GM13977 (cell line): ENCODE data around the gene CIT.
"Not testable (repeated sequence)": the region's sequence is repeated elsewhere in the genome, so short reads cannot be mapped to it uniquely, and the experiment has no call there.

Experiments
- DNase-seq: peaks from one replicate; pipeline ENCODE4 v3.0.0; 2012; ENCODE audit warnings: low spot score
- CTCF ChIP-seq: IDR thresholded peaks from 2 replicates; pipeline ENCODE4 v1.5.1; 2012; ENCODE audit warnings: mild to moderate bottlenecking, control low read depth; ENCODE audit not compliant: insufficient read depth; ENCODE audit errors: extremely low read depth, missing control alignments
- in situ Hi-C: fragments of 300-500 bp; cut with MboI; formaldehyde crosslinking; loops from one replicate; pipeline ENCODE4 v1.12.0; 2022; ENCODE audit warnings: low sequenced_read_pairs, low pct_unique_long_range_greater_than_20kb, mixed read lengths, inconsistent platforms; ENCODE audit not compliant: unreplicated experiment

Gene CIT

GRCh38 chr12:119885549-119885948 lies 8.4 kb upstream of the CIT start:
- in situ Hi-C loops, result no loop called here
- no peak for DNase-seq

DNA sequence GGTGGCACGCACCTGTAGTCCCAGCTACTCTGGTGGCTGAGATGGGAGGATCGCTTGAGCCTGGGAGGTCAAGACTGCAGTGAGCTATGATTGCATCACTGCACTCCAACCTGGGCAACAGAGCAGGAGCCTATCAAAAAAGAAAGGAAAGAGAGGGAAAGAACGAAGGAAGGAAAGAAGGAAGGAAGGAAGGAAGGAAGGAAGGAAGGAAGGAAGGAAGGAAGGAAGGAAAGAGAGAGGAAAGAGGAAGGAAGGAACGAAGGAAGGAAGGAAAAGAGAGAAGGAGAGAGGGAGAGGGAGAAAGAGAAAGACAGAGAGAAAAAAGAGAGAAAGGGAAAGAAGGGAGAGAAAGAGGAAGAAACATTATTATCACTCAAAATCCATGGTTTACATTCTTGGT lies 6.7 kb upstream of the CIT start:
- DNase-seq, in situ Hi-C loops: not testable (repeated sequence)

More at GRCh38 chr12:119885549-119885948, 8.4 kb upstream of the CIT start:
- TF ChIP-seq CTCF, result no peak

GRCh38 chr12:119883237-119883636 lies 6.1 kb upstream of the CIT start:
- in situ Hi-C loops, result no loop called here
- no peak for DNase-seq
- TF ChIP-seq CTCF, result no peak

DNA sequence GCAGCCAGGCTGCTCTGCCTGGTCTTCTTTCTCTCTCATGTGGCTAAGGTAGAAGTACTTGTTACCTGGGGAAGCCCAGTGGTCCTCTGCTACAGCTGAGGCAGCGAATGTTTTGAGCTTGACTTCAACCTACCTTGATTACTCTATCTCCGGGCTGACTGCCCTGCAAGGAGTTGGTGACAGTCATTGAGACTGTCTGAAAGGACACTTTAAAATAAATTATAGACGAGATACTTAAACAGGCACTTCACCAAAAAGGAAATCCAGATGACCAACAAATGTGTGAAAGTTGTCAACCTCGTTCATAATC lies 474 bp upstream of the CIT start:
- TF ChIP-seq CTCF, result no peak
- no peak for DNase-seq
- in situ Hi-C loops, result no loop called here

GRCh38 chr12:119870457-119870856 lies 6.7 kb downstream of the CIT start:
- TF ChIP-seq CTCF, result no peak
- DNase-seq, result no peak

DNA sequence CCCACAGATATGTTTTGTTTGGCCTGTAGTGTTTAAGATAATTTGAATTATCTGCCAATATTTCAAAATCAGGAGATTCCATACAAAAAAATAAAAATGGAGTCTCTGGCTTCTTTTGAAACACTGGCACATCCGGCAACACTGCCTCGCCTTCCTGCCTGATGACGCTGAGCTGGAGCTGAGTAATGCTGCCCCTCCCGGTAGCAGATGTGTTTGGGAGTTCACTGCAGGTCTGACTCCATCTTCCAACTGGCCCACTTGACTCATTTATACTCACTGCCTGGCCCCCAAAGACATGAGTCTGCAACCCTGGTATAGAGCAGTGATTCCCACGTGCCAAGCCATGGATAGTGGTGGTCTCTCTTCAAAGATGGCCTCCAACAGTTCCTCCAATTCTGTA lies 7.4 kb downstream of the CIT start:
- TF ChIP-seq CTCF, result no peak
- DNase-seq, result no peak
- in situ Hi-C loops, result no loop called here

More at GRCh38 chr12:119870457-119870856, 6.7 kb downstream of the CIT start:
- in situ Hi-C loops, result no loop called here

- DNase-seq, result no peak
- no peak for TF ChIP-seq CTCF
- in situ Hi-C loops, result no loop called here
Measured at GRCh38 chr12:119868992-119869391, 8.1 kb downstream of the CIT start.
